GM21447 (cell line): Measurements from ENCODE around the gene NFKBIZ.

Experiments used
- ATAC-seq: cut with Tn5 transposase; IDR thresholded peaks from one replicate; pipeline ENCODE4 v1.9.1; 2021; ENCODE audit not compliant: unreplicated experiment

Gene NFKBIZ

GRCh38 chr3:101824702-101825101 lies 24.6 kb upstream of the NFKBIZ start:
- ATAC-seq = no peak

- no peak for ATAC-seq
These were observed 23.3 kb upstream of the NFKBIZ start for GRCh38 chr3:101825904-101826445.

GRCh38 chr3:101827211-101828174 lies 21.8 kb upstream of the NFKBIZ start:
- ATAC-seq = peak; percentile 71

- no peak for ATAC-seq
These were observed 21.0 kb upstream of the NFKBIZ start for GRCh38 chr3:101828276-101828675.

GRCh38 chr3:101828691-101829436 lies 20.4 kb upstream of the NFKBIZ start:
- ATAC-seq = peak; percentile 45

GRCh38 chr3:101829437-101829830 lies 19.9 kb upstream of the NFKBIZ start:
- ATAC-seq = no peak

- ATAC-seq = peak; percentile 29
These were observed 19.4 kb upstream of the NFKBIZ start for GRCh38 chr3:101829874-101830273.

GRCh38 chr3:101833446-101833974 lies 15.8 kb upstream of the NFKBIZ start:
- no peak for ATAC-seq

GRCh38 chr3:101835676-101836075 lies 13.6 kb upstream of the NFKBIZ start:
- ATAC-seq = no peak

- no peak for ATAC-seq
These were observed 13.2 kb upstream of the NFKBIZ start for GRCh38 chr3:101836160-101836559.

GRCh38 chr3:101836652-101837598 lies 12.4 kb upstream of the NFKBIZ start:
- ATAC-seq = no peak

- ATAC-seq = no peak
These were observed 10.6 kb upstream of the NFKBIZ start for GRCh38 chr3:101838691-101839090.

- ATAC-seq = no peak
These were observed 9.2 kb upstream of the NFKBIZ start for GRCh38 chr3:101840066-101840465.

GRCh38 chr3:101842245-101842934 lies 6.9 kb upstream of the NFKBIZ start:
- ATAC-seq = no peak

GRCh38 chr3:101842935-101843330 lies 6.4 kb upstream of the NFKBIZ start:
- ATAC-seq = no peak

- no peak for ATAC-seq
These were observed 3.9 kb upstream of the NFKBIZ start for GRCh38 chr3:101845425-101845824.

- ATAC-seq = no peak
These were observed 2.6 kb upstream of the NFKBIZ start for GRCh38 chr3:101846709-101847108.

- ATAC-seq = no peak
These were observed 2.0 kb upstream of the NFKBIZ start for GRCh38 chr3:101847328-101847727.

GRCh38 chr3:101848326-101848725 lies 988 bp upstream of the NFKBIZ start:
- ATAC-seq = no peak
